Fibroblast of mammary gland (primary cell): Measurements from ENCODE around the gene TMEM253.

Experiments
- DNase-seq: peaks from one replicate; pipeline ENCODE4 v3.0.0-alpha.2; 2010; ENCODE audit warnings: low read depth
- H3K4me3 ChIP-seq: 2 replicates; pipeline ENCODE4 v1.5.1; 2011; ENCODE audit warnings: low read depth, mild to moderate bottlenecking, low read length, moderate library complexity; ENCODE audit not compliant: control insufficient read depth
- TF ChIP-seq, protein P1 (sequence below): conservative IDR thresholded peaks from 2 replicates; pipeline ENCODE4 v1.5.1; 2011; ENCODE audit warnings: low read depth, low read length, inconsistent platforms; ENCODE audit not compliant: control insufficient read depth, insufficient read depth

TMEM253 gene

DNA sequence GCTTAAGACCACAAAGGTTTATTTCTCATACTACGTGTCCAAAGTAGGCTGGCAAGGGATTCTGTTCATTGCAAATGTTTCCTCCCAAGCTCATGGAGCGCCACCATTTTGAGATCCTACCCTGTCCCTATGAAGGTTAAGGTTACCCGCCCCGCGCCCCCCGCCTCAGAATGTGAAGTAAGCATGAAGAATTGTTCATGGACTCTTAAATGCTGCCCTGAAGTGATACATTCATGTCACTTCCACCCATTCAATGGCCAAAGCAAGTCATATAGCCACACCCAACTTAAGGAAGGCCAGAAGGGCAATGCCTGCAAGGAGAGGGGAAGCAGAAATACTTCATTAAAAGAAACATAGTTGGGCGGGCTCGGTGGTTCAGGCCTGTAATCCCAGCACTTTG, 4.2 kb downstream of the TMEM253 start:
- TF ChIP-seq, protein P1, sequence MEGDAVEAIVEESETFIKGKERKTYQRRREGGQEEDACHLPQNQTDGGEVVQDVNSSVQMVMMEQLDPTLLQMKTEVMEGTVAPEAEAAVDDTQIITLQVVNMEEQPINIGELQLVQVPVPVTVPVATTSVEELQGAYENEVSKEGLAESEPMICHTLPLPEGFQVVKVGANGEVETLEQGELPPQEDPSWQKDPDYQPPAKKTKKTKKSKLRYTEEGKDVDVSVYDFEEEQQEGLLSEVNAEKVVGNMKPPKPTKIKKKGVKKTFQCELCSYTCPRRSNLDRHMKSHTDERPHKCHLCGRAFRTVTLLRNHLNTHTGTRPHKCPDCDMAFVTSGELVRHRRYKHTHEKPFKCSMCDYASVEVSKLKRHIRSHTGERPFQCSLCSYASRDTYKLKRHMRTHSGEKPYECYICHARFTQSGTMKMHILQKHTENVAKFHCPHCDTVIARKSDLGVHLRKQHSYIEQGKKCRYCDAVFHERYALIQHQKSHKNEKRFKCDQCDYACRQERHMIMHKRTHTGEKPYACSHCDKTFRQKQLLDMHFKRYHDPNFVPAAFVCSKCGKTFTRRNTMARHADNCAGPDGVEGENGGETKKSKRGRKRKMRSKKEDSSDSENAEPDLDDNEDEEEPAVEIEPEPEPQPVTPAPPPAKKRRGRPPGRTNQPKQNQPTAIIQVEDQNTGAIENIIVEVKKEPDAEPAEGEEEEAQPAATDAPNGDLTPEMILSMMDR: no peak

GRCh38 chr14:21106176-21106497, 5.3 kb downstream of the TMEM253 start:
- DNase-seq: peak; percentile 75
- TF ChIP-seq, protein P1: no peak
- H3K4me3 ChIP-seq: no peak overlapping the region

More for the DNA sequence above, 4.2 kb downstream of the TMEM253 start:
- no peak overlapping the region for H3K4me3 ChIP-seq
- DNase-seq: no peak

GRCh38 chr14:21106498-21107282, 5.8 kb downstream of the TMEM253 start:
- no peak overlapping the region for H3K4me3 ChIP-seq
- TF ChIP-seq, protein P1: peak; percentile 98
- peak; percentile 80 for DNase-seq

DNA sequence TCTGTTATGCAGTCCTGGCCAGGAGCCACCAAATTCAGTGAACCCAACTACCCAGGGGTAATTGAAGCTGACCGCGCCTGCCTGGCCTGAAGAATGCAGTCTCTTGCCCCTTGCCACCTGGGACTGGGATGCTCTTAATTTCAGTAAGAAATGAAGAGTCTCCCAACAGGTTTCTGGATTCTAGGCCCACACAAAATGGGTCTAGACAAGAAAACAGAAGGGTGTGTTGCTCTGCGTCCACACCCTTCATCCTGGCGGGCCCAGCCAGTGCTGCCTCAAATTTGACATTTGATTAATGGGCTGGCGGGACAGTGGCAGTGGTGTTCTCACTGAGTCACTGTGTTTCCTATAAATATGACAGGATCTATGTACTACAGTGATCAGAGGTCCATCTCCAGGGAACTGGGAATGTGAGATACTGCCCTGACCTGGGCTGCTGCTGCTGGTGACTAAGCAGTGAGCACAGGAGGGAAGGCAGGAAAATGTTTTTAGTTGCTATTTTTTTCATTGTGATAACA, 6.5 kb downstream of the TMEM253 start:
- H3K4me3 ChIP-seq: no peak overlapping the region
- TF ChIP-seq, protein P1: no peak
- peak; percentile 81 for DNase-seq

GRCh38 chr14:21108791-21109190, 7.9 kb downstream of the TMEM253 start:
- DNase-seq: no peak
- TF ChIP-seq, protein P1: no peak
- H3K4me3 ChIP-seq: no peak overlapping the region

- no peak for DNase-seq
- H3K4me3 ChIP-seq: no peak overlapping the region
- TF ChIP-seq, protein P1: no peak
Measured at GRCh38 chr14:21109377-21110138, 8.7 kb downstream of the TMEM253 start.
